GM19372 (cell line): ENCODE results near the gene WNT6.

ENCODE experiments used
- ATAC-seq: cut with Tn5 transposase; IDR thresholded peaks from one replicate; pipeline ENCODE4 v1.9.1; 2021; ENCODE audit warnings: mild to moderate bottlenecking, low read depth, moderate library complexity; ENCODE audit not compliant: unreplicated experiment

WNT6 gene

DNA sequence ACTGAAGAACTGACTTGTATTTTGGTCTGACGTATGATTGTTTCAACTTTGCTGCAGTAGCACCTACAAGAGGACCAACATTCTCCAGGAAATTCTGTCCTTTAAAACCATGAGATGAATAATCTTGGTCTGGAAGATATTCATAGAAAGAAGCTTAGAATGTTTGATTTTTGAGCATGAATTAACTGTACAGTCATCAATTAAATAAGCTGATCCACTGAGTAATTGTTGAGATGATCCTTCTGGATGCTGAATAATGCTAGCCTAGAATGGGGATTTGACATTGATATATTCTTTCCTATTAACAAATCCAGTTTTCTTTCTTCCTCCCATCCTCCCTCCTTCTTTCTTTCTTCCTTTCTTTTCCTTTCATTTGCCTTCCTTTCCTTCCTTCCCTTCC is 60.9 kb downstream of the WNT6 start:
- no peak for ATAC-seq
